Epithelial cell of prostate (primary cell): Measurements from ENCODE around the gene TSC2.
A peak's percentile ranks its signal among the peaks of the same experiment; 100 is the strongest.

ENCODE experiments used
- DNase-seq: peaks from one replicate; pipeline ENCODE4 v3.0.0-alpha.2; 2011; ENCODE audit warnings: low read depth, low spot score
- H3K27ac ChIP-seq: fragments of 450-650 bp; 2 replicates; pipeline ENCODE4 v1.5.1; 2017; ENCODE audit warnings: mild to moderate bottlenecking

The TSC2 gene

DNA sequence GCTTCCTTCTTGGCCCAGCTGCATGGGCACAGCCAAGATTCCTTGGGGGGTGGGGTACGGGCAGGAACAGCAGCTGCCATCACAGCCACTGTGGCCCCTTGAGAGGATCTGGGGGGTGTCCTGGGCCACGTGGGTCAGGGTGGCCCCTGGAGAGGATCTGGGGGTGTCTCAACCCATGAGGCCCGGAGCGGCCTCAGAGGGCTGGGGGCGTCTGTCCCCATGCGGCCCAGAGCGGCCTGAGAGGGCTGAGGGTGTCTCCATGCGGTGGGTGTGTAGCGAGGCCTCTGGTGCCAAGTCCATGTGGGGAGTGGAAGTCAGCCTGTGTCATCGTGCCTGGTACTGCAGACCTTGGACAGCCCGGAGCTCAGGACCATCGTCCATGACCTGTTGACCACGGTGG is 13.7 kb downstream of the TSC2 start:
- no peak for DNase-seq
- H3K27ac ChIP-seq = no peak overlapping the region

DNA sequence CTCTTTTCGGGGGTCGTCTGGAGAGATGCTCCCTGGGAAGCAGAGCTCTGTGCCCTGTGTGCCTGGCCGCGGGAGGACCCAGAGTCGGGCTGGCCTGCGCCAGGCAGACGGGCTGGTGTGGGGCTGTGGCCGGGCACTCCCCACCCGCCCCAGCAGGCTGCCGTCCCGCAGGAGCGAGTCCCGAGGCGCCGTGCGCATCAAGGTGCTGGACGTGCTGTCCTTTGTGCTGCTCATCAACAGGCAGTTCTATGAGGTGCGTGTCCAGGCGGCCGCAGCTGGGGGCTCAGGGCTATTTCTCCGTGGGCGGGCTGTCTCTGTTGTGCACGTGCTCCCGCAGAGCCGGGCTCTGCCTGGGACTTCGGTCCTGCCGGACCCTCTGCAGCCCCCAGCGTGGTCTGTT is 15.0 kb downstream of the TSC2 start:
- no peak overlapping the region for H3K27ac ChIP-seq
- DNase-seq = no peak

GRCh38 chr16:2063861-2064260 is 16.1 kb downstream of the TSC2 start:
- H3K27ac ChIP-seq = no peak overlapping the region
- no peak for DNase-seq

- no peak overlapping the region for H3K27ac ChIP-seq
Measured at GRCh38 chr16:2064368-2064945, 16.7 kb downstream of the TSC2 start.

GRCh38 chr16:2066139-2066538 is 18.4 kb downstream of the TSC2 start:
- DNase-seq = no peak
- no peak overlapping the region for H3K27ac ChIP-seq

More at GRCh38 chr16:2064368-2064945, 16.7 kb downstream of the TSC2 start:
- DNase-seq = no peak

DNA sequence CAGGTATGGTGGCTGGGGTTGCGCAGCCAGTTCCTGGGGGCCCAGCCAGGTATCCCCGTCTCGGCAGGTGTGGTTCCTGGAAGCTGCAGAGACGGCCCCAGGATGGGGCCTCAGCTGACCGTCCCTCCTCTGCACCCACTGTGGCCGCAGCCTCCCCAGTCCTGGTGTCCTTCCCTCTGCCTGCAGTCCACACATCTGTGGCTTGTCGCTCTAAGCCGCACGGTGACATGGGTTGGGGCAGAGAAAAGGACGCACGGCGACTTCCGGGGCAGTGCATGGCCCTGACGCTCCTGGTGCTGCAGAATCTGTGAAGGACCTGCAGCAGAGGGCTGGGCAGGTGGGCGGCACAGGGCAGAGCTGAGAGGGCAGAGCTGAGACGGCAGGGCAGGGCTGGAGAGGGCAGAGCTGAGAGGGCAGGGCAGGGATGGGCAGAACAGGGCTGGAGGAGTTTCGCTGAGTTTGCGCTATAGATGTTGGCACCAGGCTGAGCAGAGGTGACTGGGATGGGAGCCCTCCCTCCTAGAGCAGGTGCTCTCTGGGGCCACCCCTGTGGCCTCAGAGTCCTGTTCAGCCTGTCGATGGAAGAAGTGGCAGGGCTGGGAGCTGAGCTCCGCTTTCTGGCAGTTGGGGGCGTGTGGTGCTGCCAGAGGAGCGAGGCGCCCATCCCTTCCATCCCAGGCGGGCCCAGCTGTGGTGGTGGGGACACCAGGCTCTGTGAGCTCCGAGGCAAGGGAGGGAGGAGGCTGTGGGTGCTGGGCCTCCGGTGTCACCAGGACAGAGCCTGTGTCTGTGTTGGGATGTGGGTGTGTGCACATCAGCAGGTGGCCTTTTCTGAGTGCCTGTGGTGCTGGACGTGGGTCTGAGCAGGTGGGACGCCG is 23.0 kb downstream of the TSC2 start:
- no peak overlapping the region for H3K27ac ChIP-seq
- DNase-seq = no peak

GRCh38 chr16:2071454-2072202 is 23.8 kb downstream of the TSC2 start:
- DNase-seq = no peak
- H3K27ac ChIP-seq = no peak overlapping the region

DNA sequence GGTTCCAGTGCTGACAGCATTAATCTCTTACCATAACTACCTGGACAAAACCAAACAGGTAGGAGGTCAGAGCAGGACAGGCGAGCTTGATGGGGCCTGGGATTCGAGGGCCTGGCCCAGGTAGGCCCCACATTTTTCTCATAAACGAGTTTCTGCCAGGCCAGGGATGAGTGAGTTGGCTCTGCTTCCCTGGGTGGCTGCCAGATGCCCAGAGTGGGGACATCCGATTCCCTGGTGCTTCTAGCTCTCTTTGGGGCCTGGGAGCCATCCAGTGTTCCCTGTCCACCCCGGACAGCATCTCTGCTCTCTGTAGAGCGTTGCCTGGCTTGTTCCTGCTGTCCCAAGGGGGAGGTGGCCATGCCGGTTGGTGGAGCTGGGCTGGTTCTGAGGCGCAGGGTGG is 25.1 kb downstream of the TSC2 start:
- H3K27ac ChIP-seq = no peak overlapping the region
- DNase-seq = no peak

- H3K27ac ChIP-seq = no peak overlapping the region
- DNase-seq = no peak
Measured at GRCh38 chr16:2074071-2074470, 26.3 kb downstream of the TSC2 start.

GRCh38 chr16:2075631-2076030 is 27.8 kb downstream of the TSC2 start:
- DNase-seq = no peak
- no peak overlapping the region for H3K27ac ChIP-seq

- no peak overlapping the region for H3K27ac ChIP-seq
- no peak for DNase-seq
Measured at GRCh38 chr16:2076072-2076865, 28.5 kb downstream of the TSC2 start.

GRCh38 chr16:2077016-2077415 is 29.2 kb downstream of the TSC2 start:
- no peak for DNase-seq
- H3K27ac ChIP-seq = no peak overlapping the region

DNA sequence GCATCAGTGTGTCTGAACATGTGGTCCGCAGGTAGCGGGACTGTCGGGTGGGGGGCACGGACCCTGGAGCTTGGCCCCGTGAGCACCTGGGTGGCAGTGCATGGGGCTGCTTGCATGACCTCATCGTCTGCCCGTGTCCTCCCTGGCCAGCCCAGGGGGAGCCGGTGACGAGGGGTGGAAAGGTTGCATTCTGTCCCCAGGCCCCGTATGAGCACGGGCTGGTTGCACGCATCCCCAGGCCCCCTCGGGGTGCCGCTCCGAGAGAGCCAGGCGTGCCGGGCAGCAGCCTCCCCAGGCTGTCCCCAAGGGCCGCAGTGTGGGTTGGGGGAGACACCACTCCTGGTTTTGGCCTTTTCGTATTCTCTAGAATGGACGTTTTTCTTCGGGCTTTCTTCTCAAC is 29.9 kb downstream of the TSC2 start:
- H3K27ac ChIP-seq = no peak overlapping the region
- no peak for DNase-seq

DNA sequence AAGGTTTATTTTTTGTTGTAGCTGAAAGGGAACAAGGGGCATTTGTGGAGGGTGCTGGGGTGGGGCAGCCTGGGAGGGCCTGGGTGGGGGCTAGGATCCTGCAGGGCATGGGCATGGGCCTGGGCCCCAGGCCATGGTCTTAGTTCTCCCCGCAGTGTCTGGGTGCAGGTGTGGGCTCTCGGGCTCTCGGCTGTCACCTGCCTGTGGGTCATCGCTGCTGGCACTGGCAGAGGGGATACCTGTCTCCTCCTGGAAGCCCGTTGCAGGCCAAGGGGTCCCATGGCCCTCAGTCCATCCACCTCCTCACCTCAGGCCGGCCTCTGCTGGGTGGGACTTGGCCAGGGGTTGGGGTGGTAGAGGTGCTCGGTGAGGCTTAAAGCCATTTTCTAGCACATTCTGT is 30.3 kb downstream of the TSC2 start:
- H3K27ac ChIP-seq = no peak overlapping the region
- no peak for DNase-seq

DNA sequence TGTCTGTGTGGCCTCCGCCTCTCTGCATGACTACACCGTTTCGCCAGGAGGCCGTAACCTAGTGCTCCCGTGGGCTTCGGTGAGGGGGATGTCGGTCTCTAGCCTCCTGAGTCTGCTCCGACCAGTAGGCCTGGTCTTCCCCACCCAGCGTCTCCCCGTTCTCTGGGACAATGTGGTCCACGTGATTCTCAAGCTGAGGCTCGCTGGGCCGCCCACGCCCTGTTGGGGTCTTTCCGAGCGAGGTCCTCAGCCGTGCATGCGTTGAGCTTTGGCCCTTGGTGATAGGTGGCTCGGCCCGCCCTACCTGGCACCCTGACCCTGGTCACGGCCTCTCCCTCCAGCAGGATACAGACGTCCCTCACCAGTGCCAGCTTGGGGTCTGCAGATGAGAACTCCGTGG is 30.9 kb downstream of the TSC2 start:
- no peak for DNase-seq
- no peak overlapping the region for H3K27ac ChIP-seq

DNA sequence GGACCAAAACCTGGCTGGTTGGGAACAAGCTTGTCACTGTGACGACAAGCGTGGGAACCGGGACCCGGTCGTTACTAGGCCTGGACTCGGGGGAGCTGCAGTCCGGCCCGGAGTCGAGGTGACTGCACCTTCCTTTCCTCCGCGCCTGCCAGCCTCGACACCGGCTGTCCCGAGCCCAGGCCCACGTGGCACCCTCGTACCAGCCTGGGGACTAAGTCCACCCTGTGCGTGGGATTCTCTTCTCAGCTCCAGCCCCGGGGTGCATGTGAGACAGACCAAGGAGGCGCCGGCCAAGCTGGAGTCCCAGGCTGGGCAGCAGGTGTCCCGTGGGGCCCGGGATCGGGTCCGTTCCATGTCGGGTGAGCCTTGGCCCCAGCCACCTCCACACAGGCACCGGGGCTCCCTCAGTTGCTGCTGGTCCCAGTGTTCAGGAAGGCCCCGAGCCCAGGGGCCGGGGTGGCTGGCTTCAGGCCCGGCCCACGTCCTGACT is 31.6 kb downstream of the TSC2 start:
- DNase-seq = no peak
- H3K27ac ChIP-seq = no peak overlapping the region

DNA sequence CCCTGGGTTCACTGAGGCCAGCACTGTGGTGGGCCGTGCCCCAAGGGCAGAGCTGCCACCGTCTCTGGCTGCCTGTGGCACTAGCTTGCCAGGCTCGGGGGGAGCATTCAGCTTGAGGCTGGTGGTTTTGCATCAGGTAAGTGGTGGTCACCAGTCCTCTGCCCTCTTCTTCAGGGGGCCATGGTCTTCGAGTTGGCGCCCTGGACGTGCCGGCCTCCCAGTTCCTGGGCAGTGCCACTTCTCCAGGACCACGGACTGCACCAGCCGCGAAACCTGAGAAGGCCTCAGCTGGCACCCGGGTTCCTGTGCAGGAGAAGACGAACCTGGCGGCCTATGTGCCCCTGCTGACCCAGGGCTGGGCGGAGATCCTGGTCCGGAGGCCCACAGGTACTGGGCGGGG is 32.2 kb downstream of the TSC2 start:
- H3K27ac ChIP-seq = no peak overlapping the region
- no peak for DNase-seq

DNA sequence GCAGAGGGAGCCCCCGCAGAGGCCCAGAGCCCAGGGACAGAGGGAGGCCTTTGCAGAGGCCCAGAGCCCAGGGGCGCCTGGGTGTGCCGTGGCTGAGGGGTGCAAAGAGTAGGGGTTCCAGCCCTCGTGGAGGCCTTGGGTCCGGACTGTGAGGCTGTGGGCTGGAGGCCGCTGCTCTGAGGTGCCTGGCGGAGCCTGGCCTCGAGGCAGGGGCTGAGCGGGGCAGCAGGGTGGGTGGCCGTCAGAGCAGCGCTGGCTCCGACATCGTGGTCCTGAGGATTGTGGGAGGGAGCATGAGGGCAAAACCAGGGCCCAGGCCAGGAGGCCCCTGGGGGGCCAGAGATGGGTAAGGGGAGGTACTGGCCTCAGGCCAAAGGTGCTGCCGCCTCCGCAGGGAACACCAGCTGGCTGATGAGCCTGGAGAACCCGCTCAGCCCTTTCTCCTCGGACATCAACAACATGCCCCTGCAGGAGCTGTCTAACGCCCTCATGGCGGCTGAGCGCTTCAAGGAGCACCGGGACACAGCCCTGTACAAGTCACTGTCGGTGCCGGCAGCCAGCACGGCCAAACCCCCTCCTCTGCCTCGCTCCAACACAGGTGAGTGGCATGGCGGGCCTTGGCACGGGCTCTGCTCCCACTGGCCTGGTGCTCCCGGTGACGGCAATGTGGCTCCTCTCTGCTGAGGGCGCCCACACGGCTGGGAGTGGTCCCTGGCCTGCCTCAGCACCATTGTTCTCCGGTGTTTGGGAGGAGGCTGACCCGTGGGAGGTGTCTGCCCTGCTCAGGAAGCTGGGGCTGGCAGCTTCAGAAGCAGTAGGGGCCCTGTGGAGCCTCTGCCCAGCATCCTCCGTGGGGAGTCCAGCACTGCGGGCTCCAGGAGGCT is 33.7 kb downstream of the TSC2 start:
- peak overlapping the region; percentile 12 for H3K27ac ChIP-seq
- DNase-seq = no peak
